Ishikawa (cell line): Measurements from ENCODE around the gene WDR54.

Source experiments
- CEBPB ChIP-seq: IDR thresholded peaks from 2 replicates; pipeline ENCODE4 v1.6.1; 2012
- CREB1 ChIP-seq: IDR thresholded peaks from 2 replicates; pipeline ENCODE4 v1.6.1; 2012; ENCODE audit warnings: low read depth
- EGR1 ChIP-seq: IDR thresholded peaks from 2 replicates; pipeline ENCODE4 v1.6.1; 2012
- EP300 ChIP-seq: IDR thresholded peaks from 2 replicates; pipeline ENCODE4 v1.6.1; 2012; ENCODE audit warnings: borderline replicate concordance
- FOXM1 ChIP-seq: IDR thresholded peaks from 2 replicates; pipeline ENCODE4 v1.6.1; 2012; ENCODE audit warnings: low read depth, borderline replicate concordance
- MAX ChIP-seq: IDR thresholded peaks from 2 replicates; pipeline ENCODE4 v1.6.1; 2012
- NFIC ChIP-seq: IDR thresholded peaks from 2 replicates; pipeline ENCODE4 v1.6.1; 2012
- RAD21 ChIP-seq: IDR thresholded peaks from 2 replicates; pipeline ENCODE4 v1.6.1; 2012; ENCODE audit warnings: low read depth
- REST ChIP-seq: IDR thresholded peaks from 2 replicates; pipeline ENCODE4 v1.6.1; 2012; ENCODE audit warnings: low read depth, mild to moderate bottlenecking
- TAF1 ChIP-seq: IDR thresholded peaks from 2 replicates; pipeline ENCODE4 v1.6.1; 2012; ENCODE audit warnings: low read depth, mild to moderate bottlenecking
- TCF12 ChIP-seq: IDR thresholded peaks from 2 replicates; pipeline ENCODE4 v1.6.1; 2012; ENCODE audit warnings: low read depth
- TEAD4 ChIP-seq: IDR thresholded peaks from 2 replicates; pipeline ENCODE4 v1.6.1; 2012
- USF1 ChIP-seq: IDR thresholded peaks from 2 replicates; pipeline ENCODE4 v1.6.1; 2012
- YY1 ChIP-seq: IDR thresholded peaks from 2 replicates; pipeline ENCODE4 v1.6.1; 2012; ENCODE audit warnings: low read depth
- ZBTB7A ChIP-seq: IDR thresholded peaks from 2 replicates; pipeline ENCODE4 v1.6.1; 2012; ENCODE audit warnings: low read depth

WDR54 gene

GRCh38 chr2:74458132-74458937, 36.8 kb downstream of the WDR54 start, which contains the start of gene WBP1:
WBP1 (plus strand) TSS chr2:74458438; CDS start chr2:74458603, 165 bp downstream.
- TF ChIP-seq REST (no peak), TCF12 (no peak), ZBTB7A (no peak), USF1 (no peak), NFIC (no peak), MAX (no peak), EP300 (no peak), YY1 (peak; percentile 87)

GRCh38 chr2:74458938-74459363, 37.4 kb downstream of the WDR54 start:
- TF ChIP-seq USF1: no peak
- TF ChIP-seq TCF12: no peak
- no peak for TF ChIP-seq TEAD4
- no peak for TF ChIP-seq RAD21
- no peak for TF ChIP-seq EP300
- no peak for TF ChIP-seq CREB1
- no peak for TF ChIP-seq NFIC
- no peak for TF ChIP-seq MAX
- no peak for TF ChIP-seq YY1
- no peak for TF ChIP-seq FOXM1
- TF ChIP-seq EGR1: no peak
- TF ChIP-seq REST: no peak
- no peak for TF ChIP-seq CEBPB
- no peak for TF ChIP-seq TAF1
- no peak for TF ChIP-seq ZBTB7A

GRCh38 chr2:74461187-74462053, 39.9 kb downstream of the WDR54 start:
- TF ChIP-seq CEBPB: no peak
- no peak for TF ChIP-seq EGR1
- TF ChIP-seq NFIC: no peak
- TF ChIP-seq TAF1: no peak
- no peak for TF ChIP-seq EP300
- TF ChIP-seq RAD21: no peak
- TF ChIP-seq FOXM1: no peak
- no peak for TF ChIP-seq TEAD4
- TF ChIP-seq REST: no peak
- TF ChIP-seq CREB1: no peak
- no peak for TF ChIP-seq MAX
- no peak for TF ChIP-seq YY1
- TF ChIP-seq USF1: no peak
- TF ChIP-seq ZBTB7A: no peak
- TF ChIP-seq TCF12: no peak
